HCT116 (cell line): ENCODE data around the gene FOXN3. TPM values are rescaled to one million over a fixed set of nuclear protein-coding genes. Genes with fewer than 3 reads are reported as not detected.

Experiments used
- ATAC-seq: fragments of 200-7000 bp; cut with Tn5 transposase; 2 replicates; pipeline ENCODE4 v1.9.1; 2020; ENCODE audit warnings: mild to moderate bottlenecking, moderate library complexity
- BruUV-seq: library from RNA; stranded (reverse); fragments of 400-500 nt; replicated peaks from 2 replicates; lab custom pipeline; 2021; lab: Mats Ljungman, UMichigan
- CTCF ChIA-PET: fragments of 300-600 bp; sonication (Branson Sonifier 250); formaldehyde crosslinking; loops from one replicate; lab custom pipeline; 2021; ENCODE audit warnings: antibody characterized with exemption; lab: Charles Lee
- POLR2A ChIA-PET: fragments of 300-600, 350-600 bp; sonication (Branson Sonifier 250); formaldehyde crosslinking; loops from one replicate; lab custom pipeline; 2021; ENCODE audit warnings: antibody characterized with exemption; lab: Charles Lee
- RAD21 ChIA-PET, 2 experiments: fragments of 300-600 bp; sonication (Branson Sonifier 250); formaldehyde crosslinking; loops; one replicate each; lab custom pipeline; 2023; ENCODE audit warnings: low total read pairs in 2 of 2; ENCODE audit not compliant: uncharacterized antibody in 2 of 2, unreplicated experiment in 2 of 2, low non-redundant PET in 1 of 2; lab: Charles Lee
- DNase-seq: peaks from one replicate; pipeline ENCODE4 v3.0.0-alpha.2; 2010; ENCODE audit warnings: low read depth, low spot score
- H2AFZ ChIP-seq: fragments of 200-600 bp; shearing (Covaris generic), sonication (generic); 2 replicates; pipeline ENCODE4 v1.6.1; 2017; ENCODE audit warnings: low read depth, mixed run types, mixed read lengths, antibody characterized with exemption, low read length; ENCODE audit not compliant: poor library complexity, severe bottlenecking
- H3K27ac ChIP-seq: 2 replicates; pipeline ENCODE4 v1.5.1; 2012; ENCODE audit warnings: low read depth, low read length
- H3K27me3 ChIP-seq: fragments of 200-600 bp; sonication (generic); 2 replicates; pipeline ENCODE4 v1.6.1; 2016; ENCODE audit warnings: mixed run types, low read length, mixed read lengths; ENCODE audit not compliant: insufficient read depth
- H3K36me3 ChIP-seq, 2 experiments: fragments of 200-500 bp in 1 of 2; fragments of 200-600 bp in 1 of 2; sonication (Bioruptor generic) in 1 of 2; sonication (generic) in 1 of 2; 2 replicates each; pipeline versions ENCODE4 v1.5.1 to v1.6.1; 2014 to 2016; ENCODE audit warnings: low read length in 2 of 2, inconsistent platforms in 1 of 2, mixed read lengths in 1 of 2, mixed run types in 1 of 2; ENCODE audit not compliant: insufficient read depth in 2 of 2, control insufficient read depth in 1 of 2
- H3K4me1 ChIP-seq, 2 experiments: fragments of 200-600 bp in 1 of 2; sonication (generic) in 1 of 2; 2 replicates each; pipeline versions ENCODE4 v1.5.1 to v1.6.1; 2012 to 2017; ENCODE audit warnings: low read length in 2 of 2, inconsistent platforms in 1 of 2, mild to moderate bottlenecking in 1 of 2, mixed read lengths in 1 of 2, mixed run types in 1 of 2, moderate library complexity in 1 of 2; ENCODE audit not compliant: insufficient read depth in 2 of 2, control insufficient read depth in 1 of 2
- H3K4me2 ChIP-seq: fragments of 200-600 bp; sonication (generic); 2 replicates; pipeline ENCODE4 v1.6.1; 2017; ENCODE audit warnings: mixed run types, low read length, mixed read lengths
- H3K4me3 ChIP-seq, 2 experiments: fragments of 200-600 bp in 1 of 2; sonication (generic) in 1 of 2; replicated peaks in 1 of 2; 2 replicates each; pipeline ENCODE4 v1.5.1; 2011 to 2016; ENCODE audit warnings: low read length in 2 of 2, control low read depth in 1 of 2, low read depth in 1 of 2, mild to moderate bottlenecking in 1 of 2, mixed read lengths in 1 of 2, mixed run types in 1 of 2
- H3K79me2 ChIP-seq: fragments of 200-600 bp; sonication (generic); 2 replicates; pipeline ENCODE4 v1.6.1; 2017; ENCODE audit warnings: mild to moderate bottlenecking, mixed run types, low read length, moderate library complexity, mixed read lengths; ENCODE audit not compliant: insufficient read depth
- H3K9ac ChIP-seq: fragments of 200-600 bp; sonication (generic); 2 replicates; pipeline ENCODE4 v1.6.1; 2016; ENCODE audit warnings: low read length, mixed read lengths
- H3K9me2 ChIP-seq: fragments of 200-600 bp; sonication (generic), shearing (Covaris generic); 2 replicates; pipeline ENCODE4 v1.6.1; 2017; ENCODE audit warnings: mixed run types, mild to moderate bottlenecking, moderate library complexity; ENCODE audit not compliant: insufficient read depth
- H3K9me3 ChIP-seq, 2 experiments: fragments of 200-500 bp in 1 of 2; fragments of 200-600 bp in 1 of 2; sonication (Bioruptor generic) in 1 of 2; sonication (generic) in 1 of 2; 2 replicates each; pipeline ENCODE4 v1.6.1; 2014 to 2017; ENCODE audit warnings: low read length in 2 of 2, mixed read lengths in 2 of 2, inconsistent platforms in 1 of 2, low read depth in 1 of 2, mild to moderate bottlenecking in 1 of 2, mixed run types in 1 of 2, moderate library complexity in 1 of 2; ENCODE audit not compliant: control insufficient read depth in 1 of 2, insufficient read depth in 1 of 2
- H4K20me1 ChIP-seq: fragments of 200-600 bp; sonication (generic), shearing (Covaris generic); 2 replicates; pipeline ENCODE4 v1.6.1; 2017; ENCODE audit warnings: mixed run types, mild to moderate bottlenecking, moderate library complexity; ENCODE audit not compliant: insufficient read depth
- CEBPB ChIP-seq: IDR thresholded peaks from 2 replicates; pipeline ENCODE4 v1.6.1; 2012; ENCODE audit warnings: low read depth
- EGR1 ChIP-seq: IDR thresholded peaks from 2 replicates; pipeline ENCODE4 v1.6.1; 2012; ENCODE audit warnings: low read depth
- FOSL1 ChIP-seq: IDR thresholded peaks from 2 replicates; pipeline ENCODE4 v1.6.1; 2012; ENCODE audit warnings: low read depth
- POLR2A ChIP-seq: IDR thresholded peaks from 2 replicates; pipeline ENCODE4 v1.7.0; 2011; ENCODE audit warnings: borderline replicate concordance; ENCODE audit not compliant: insufficient read depth, insufficient read length; ENCODE audit errors: extremely low read depth
- SIN3A ChIP-seq: IDR thresholded peaks from 2 replicates; pipeline ENCODE4 v1.6.1; 2012; ENCODE audit warnings: low read depth
- TCF7L2 ChIP-seq: IDR thresholded peaks from 2 replicates; pipeline ENCODE4 v1.7.0; 2011; ENCODE audit warnings: borderline replicate concordance, inconsistent platforms; ENCODE audit not compliant: insufficient read depth, insufficient read length; ENCODE audit errors: extremely low read depth
- ZFX ChIP-seq: fragments of 450-650 bp; IDR thresholded peaks from 2 replicates; pipeline ENCODE4 v1.6.1; 2017
- ZNF274 ChIP-seq: fragments of 200-500 bp; sonication (Bioruptor generic); IDR thresholded peaks from 2 replicates; pipeline ENCODE4 v1.6.1; 2014; ENCODE audit warnings: mild to moderate bottlenecking, low read depth, low read length, inconsistent platforms
- intact Hi-C: fragments of 100-400 bp; cut with micrococcal nuclease; formaldehyde crosslinking; loops from 2 replicates; pipeline ENCODE4 v1.10.0; 2022
- total RNA-seq: library from RNA; stranded (reverse); gene quantifications from one replicate; pipeline ENCODE4 v1.2.1, GENCODE V29; 2021; ENCODE audit not compliant: unreplicated experiment
- TF ChIP-seq, protein P1 (sequence below): IDR thresholded peaks from 2 replicates; pipeline ENCODE4 v1.6.1; 2012
- TF ChIP-seq, protein P2 (sequence below), 3 experiments: fragments of 200-600 bp in 1 of 3; sonication (generic) in 1 of 3; IDR thresholded peaks in 2 of 3; conservative IDR thresholded peaks in 1 of 3; 2 replicates each; pipeline ENCODE4 v1.5.1; 2012 to 2017; ENCODE audit warnings: low read depth in 2 of 3, low read length in 2 of 3, antibody characterized with exemption in 1 of 3, borderline replicate concordance in 1 of 3, control low read depth in 1 of 3, mild to moderate bottlenecking in 1 of 3, mixed read lengths in 1 of 3, mixed run types in 1 of 3, moderate library complexity in 1 of 3; ENCODE audit not compliant: insufficient read depth in 1 of 3
- TF ChIP-seq, protein P3 (sequence below): IDR thresholded peaks from 2 replicates; pipeline ENCODE4 v1.6.1; 2011; ENCODE audit warnings: mild to moderate bottlenecking, low read length, moderate library complexity; ENCODE audit not compliant: insufficient replicate concordance; ENCODE audit errors: extremely low read depth

FOXN3 gene
- total RNA-seq, 1 experiment from 2014 or later: 20.0 TPM

DNA sequence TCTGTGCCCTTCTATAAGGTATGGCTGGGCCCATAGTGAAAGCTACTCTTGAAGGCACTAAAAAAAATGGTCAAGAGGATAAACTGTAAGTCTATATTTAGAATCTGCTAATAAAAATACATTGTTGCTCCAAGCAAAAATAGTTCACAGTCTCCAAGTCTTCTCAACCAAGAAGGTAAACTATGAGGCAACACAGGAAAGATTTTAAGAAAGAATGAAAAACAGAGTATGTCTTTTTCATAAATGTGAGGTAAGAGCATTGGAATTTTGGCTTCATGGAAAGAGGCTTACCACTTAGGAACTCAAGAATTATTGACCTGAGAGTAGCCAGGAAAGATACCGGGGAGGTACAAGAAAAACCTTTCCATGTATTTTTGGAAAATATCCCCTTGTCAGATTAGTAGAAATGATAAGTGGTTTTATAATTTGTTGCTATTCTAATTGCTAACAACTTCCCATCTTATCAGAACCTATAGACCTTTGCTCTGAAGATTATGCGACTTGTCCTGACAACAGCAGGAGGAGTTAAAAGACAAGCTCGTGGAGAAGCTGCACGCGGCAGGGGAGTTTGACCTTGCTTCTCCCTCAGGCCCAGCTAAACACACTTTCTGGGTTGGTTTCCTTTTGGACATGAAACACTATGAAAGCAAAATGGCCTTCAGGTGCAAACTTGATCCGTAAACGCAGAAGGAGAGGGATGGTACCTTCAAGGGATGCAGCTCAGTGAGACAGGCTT lies 238.1 kb downstream of the FOXN3 start:
- H3K9me2 ChIP-seq: no peaks in the 10 kb centered on the region
- no peak for DNase-seq
- no peaks in the 10 kb centered on the region for H4K20me1 ChIP-seq
- intact Hi-C loops: loop anchor here (5.0 kb wide), 3 partner anchors 58 to 723 kb away; partner anchors contain the start of gene FOXN3
- H3K9ac ChIP-seq: no peak overlapping the region
- RAD21 ChIA-PET: no interaction called here
- H3K36me3 ChIP-seq: no peaks in the 10 kb centered on the region
- H3K27me3 ChIP-seq: no peaks in the 10 kb centered on the region
- no peak overlapping the region for H2AFZ ChIP-seq
- POLR2A ChIA-PET: no interaction called here
- no peak for ATAC-seq
- H3K27ac ChIP-seq: no peak overlapping the region
- H3K4me2 ChIP-seq: no peak overlapping the region
- no TSS peak for BruUV-seq
- no peaks in the 10 kb centered on the region for H3K79me2 ChIP-seq
- CTCF ChIA-PET: interaction anchor here (1.0 to 2.0 kb wide), 2 partner anchors 138 to 152 kb away, joined by 3 to 5 read pairs; no protein-coding TSS in a partner anchor
- H3K9me3 ChIP-seq: no peaks in the 10 kb centered on the region
- peaks cover 3 to 5% of the 10 kb centered on the region in 2 experiments; a peak in 3 of 4 replicates for H3K4me1 ChIP-seq
- H3K4me3 ChIP-seq: no peak overlapping the region
- no peak for TF ChIP-seq POLR2A
- TF ChIP-seq, protein P1, sequence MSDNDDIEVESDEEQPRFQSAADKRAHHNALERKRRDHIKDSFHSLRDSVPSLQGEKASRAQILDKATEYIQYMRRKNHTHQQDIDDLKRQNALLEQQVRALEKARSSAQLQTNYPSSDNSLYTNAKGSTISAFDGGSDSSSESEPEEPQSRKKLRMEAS: no peak
- TF ChIP-seq, protein P2, sequence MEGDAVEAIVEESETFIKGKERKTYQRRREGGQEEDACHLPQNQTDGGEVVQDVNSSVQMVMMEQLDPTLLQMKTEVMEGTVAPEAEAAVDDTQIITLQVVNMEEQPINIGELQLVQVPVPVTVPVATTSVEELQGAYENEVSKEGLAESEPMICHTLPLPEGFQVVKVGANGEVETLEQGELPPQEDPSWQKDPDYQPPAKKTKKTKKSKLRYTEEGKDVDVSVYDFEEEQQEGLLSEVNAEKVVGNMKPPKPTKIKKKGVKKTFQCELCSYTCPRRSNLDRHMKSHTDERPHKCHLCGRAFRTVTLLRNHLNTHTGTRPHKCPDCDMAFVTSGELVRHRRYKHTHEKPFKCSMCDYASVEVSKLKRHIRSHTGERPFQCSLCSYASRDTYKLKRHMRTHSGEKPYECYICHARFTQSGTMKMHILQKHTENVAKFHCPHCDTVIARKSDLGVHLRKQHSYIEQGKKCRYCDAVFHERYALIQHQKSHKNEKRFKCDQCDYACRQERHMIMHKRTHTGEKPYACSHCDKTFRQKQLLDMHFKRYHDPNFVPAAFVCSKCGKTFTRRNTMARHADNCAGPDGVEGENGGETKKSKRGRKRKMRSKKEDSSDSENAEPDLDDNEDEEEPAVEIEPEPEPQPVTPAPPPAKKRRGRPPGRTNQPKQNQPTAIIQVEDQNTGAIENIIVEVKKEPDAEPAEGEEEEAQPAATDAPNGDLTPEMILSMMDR (IDR thresholded peaks at IDR 0.05 in 2 of 3, conservative IDR thresholded peaks at IDR 0.05 in 1 of 3; ENCODE audit: borderline replicate concordance in 1 of 3, insufficient read depth in 1 of 3, low read depth in 2 of 3, low read length in 2 of 3): no peak
- TF ChIP-seq, protein P3, sequence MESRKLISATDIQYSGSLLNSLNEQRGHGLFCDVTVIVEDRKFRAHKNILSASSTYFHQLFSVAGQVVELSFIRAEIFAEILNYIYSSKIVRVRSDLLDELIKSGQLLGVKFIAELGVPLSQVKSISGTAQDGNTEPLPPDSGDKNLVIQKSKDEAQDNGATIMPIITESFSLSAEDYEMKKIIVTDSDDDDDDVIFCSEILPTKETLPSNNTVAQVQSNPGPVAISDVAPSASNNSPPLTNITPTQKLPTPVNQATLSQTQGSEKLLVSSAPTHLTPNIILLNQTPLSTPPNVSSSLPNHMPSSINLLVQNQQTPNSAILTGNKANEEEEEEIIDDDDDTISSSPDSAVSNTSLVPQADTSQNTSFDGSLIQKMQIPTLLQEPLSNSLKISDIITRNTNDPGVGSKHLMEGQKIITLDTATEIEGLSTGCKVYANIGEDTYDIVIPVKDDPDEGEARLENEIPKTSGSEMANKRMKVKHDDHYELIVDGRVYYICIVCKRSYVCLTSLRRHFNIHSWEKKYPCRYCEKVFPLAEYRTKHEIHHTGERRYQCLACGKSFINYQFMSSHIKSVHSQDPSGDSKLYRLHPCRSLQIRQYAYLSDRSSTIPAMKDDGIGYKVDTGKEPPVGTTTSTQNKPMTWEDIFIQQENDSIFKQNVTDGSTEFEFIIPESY: no peak
- no peak for TF ChIP-seq ZFX
- TF ChIP-seq TCF7L2: no peak
- no peak for TF ChIP-seq EGR1
- TF ChIP-seq FOSL1: no peak
- TF ChIP-seq SIN3A: no peak
- no peak for TF ChIP-seq ZNF274
- TF ChIP-seq CEBPB: no peak
